K562 (cell line): Measurements from ENCODE around the gene YAP1. TPM values are rescaled to one million over a fixed set of nuclear protein-coding genes. Genes with fewer than 3 reads are reported as not detected.

Source experiments
- ATAC-seq: fragments of 200-7000 bp; cut with Tn5 transposase; 3 replicates; pipeline ENCODE4 v1.9.1; 2020; ENCODE audit warnings: moderate library complexity
- BruUV-seq: library from RNA; stranded (reverse); fragments of 400-500 nt; replicated peaks from 2 replicates; lab custom pipeline; 2021; lab: Mats Ljungman, UMichigan
- CTCF ChIA-PET: fragments of 300-600 bp; formaldehyde crosslinking; extraction: SDS; loops from one replicate; lab custom pipeline; 2021; ENCODE audit warnings: low intra/inter-chr PET ratio; lab: Yijun Ruan, JAX
- POLR2A ChIA-PET: fragments of 300-600, 350-650 bp; sonication (Branson Sonifier 250); formaldehyde crosslinking; extraction: SDS; loops from one replicate; lab custom pipeline; 2021; ENCODE audit warnings: antibody characterized with exemption, inconsistent platforms; lab: Yijun Ruan, JAX
- DNase-seq, 4 experiments: peaks; one replicate each; pipeline versions ENCODE4 v3.0.0 to v3.0.0-alpha.2; 2011 to 2018; ENCODE audit warnings: low spot score in 3 of 4, mixed read lengths in 3 of 4; ENCODE audit errors: extremely low read depth in 1 of 4
- FAIRE-seq: peaks from 2 replicates; lab custom pipeline; 2011; peaks lifted over from hg19 to GRCh38; lab: Jason Lieb, UNC
- H2AFZ ChIP-seq: 2 replicates; pipeline ENCODE4 v1.6.0; 2011; ENCODE audit warnings: low read depth, low read length, control low read depth, inconsistent platforms
- H3K27ac ChIP-seq: fragments of 200-600 bp; 3 replicates; pipeline ENCODE4 v1.8.0; 2011; ENCODE audit warnings: low read depth, mild to moderate bottlenecking, control low read depth, inconsistent platforms, low read length, moderate library complexity, mixed read lengths; ENCODE audit errors: extremely low read depth
- H3K27me3 ChIP-seq, 2 experiments: fragments of 300-600 bp in 1 of 2; 2 replicates in 1 of 2; 3 replicates in 1 of 2; pipeline versions ENCODE4 v1.6.0 to v1.8.0; 2011; ENCODE audit warnings: inconsistent platforms in 2 of 2, low read length in 2 of 2, mild to moderate bottlenecking in 1 of 2, mixed read lengths in 1 of 2, moderate library complexity in 1 of 2; ENCODE audit not compliant: control insufficient read depth in 2 of 2, insufficient read depth in 2 of 2
- H3K36me3 ChIP-seq: fragments of 300-600 bp; 3 replicates; pipeline ENCODE4 v1.8.0; 2011; ENCODE audit warnings: mild to moderate bottlenecking, low read length, inconsistent platforms; ENCODE audit not compliant: control insufficient read depth, insufficient read depth
- H3K4me1 ChIP-seq, 2 experiments: fragments of 200-600 bp in 1 of 2; replicated peaks in 1 of 2; 2 replicates in 1 of 2; 3 replicates in 1 of 2; pipeline versions ENCODE4 v1.5.1 to v1.8.0; 2011; ENCODE audit warnings: inconsistent platforms in 2 of 2, low read length in 2 of 2, mild to moderate bottlenecking in 1 of 2, mixed read lengths in 1 of 2, moderate library complexity in 1 of 2; ENCODE audit not compliant: control insufficient read depth in 2 of 2, insufficient read depth in 2 of 2
- H3K4me2 ChIP-seq: 2 replicates; pipeline ENCODE4 v1.6.1; 2011; ENCODE audit warnings: low read length, control low read depth, inconsistent platforms, mixed read lengths; ENCODE audit not compliant: insufficient read depth
- H3K4me3 ChIP-seq: fragments of 200-600 bp; sonication (generic), shearing (Covaris generic); 2 replicates; pipeline ENCODE4 v1.5.1; 2016; ENCODE audit warnings: control low read depth, inconsistent platforms
- H3K79me2 ChIP-seq: fragments of 200-600 bp; 3 replicates; pipeline ENCODE4 v1.8.0; 2011; ENCODE audit warnings: low read length, inconsistent platforms; ENCODE audit not compliant: control insufficient read depth, insufficient read depth
- H3K9ac ChIP-seq, 2 experiments: 2 replicates each; pipeline versions ENCODE4 v1.6.0 to v1.6.1; 2011; ENCODE audit warnings: low read depth in 2 of 2, low read length in 2 of 2, control low read depth in 1 of 2, inconsistent platforms in 1 of 2, mild to moderate bottlenecking in 1 of 2, mixed read lengths in 1 of 2; ENCODE audit not compliant: insufficient read depth in 1 of 2
- H3K9me1 ChIP-seq: one replicate; pipeline ENCODE4 v1.6.0; 2011; ENCODE audit warnings: inconsistent platforms, mild to moderate bottlenecking, low read length, moderate library complexity; ENCODE audit not compliant: control insufficient read depth, insufficient read depth
- H3K9me3 ChIP-seq: replicated peaks from 2 replicates; pipeline ENCODE4 v1.5.1; 2011; ENCODE audit warnings: low read depth, low read length, inconsistent platforms; ENCODE audit not compliant: control insufficient read depth, insufficient read depth
- H4K20me1 ChIP-seq: replicated peaks from 2 replicates; pipeline ENCODE4 v1.6.1; 2011; ENCODE audit warnings: low read length, inconsistent platforms, mixed read lengths; ENCODE audit not compliant: control insufficient read depth, insufficient read depth
- ELF4 ChIP-seq: fragments of 450-650 bp; formaldehyde crosslinking; IDR thresholded peaks from 2 replicates; pipeline ENCODE4 v1.4.0; 2022; ENCODE audit warnings: missing genetic modification characterization
- GABPA ChIP-seq: fragments of 200-800 bp; sonication (Bioruptor generic); conservative IDR thresholded peaks from 2 replicates; pipeline ENCODE4 v1.6.1; 2016; ENCODE audit warnings: low read depth, missing genetic modification characterization, missing compliant biosample characterization
- GATAD2B ChIP-seq: fragments of 450-650 bp; IDR thresholded peaks from 2 replicates; pipeline ENCODE4 v1.6.1; 2017; ENCODE audit warnings: mild to moderate bottlenecking, borderline replicate concordance
- NCOA1 ChIP-seq: fragments of 450-650 bp; IDR thresholded peaks from 2 replicates; pipeline ENCODE4 v1.6.1; 2016; ENCODE audit warnings: low read depth
- RBBP5 ChIP-seq: fragments of 200-600 bp; sonication (generic); IDR thresholded peaks from 2 replicates; pipeline ENCODE4 v1.6.1; 2012; ENCODE audit warnings: borderline replicate concordance, mild to moderate bottlenecking, low read length, control low read depth, inconsistent platforms; ENCODE audit not compliant: insufficient read depth, poor library complexity, severe bottlenecking
- RCOR1 ChIP-seq, 2 experiments: IDR thresholded peaks; 2 replicates each; pipeline ENCODE4 v1.6.1; 2012; ENCODE audit warnings: low read depth in 2 of 2, low read length in 2 of 2, borderline replicate concordance in 1 of 2, improper control_type of control experiment in 1 of 2
- SETDB1 ChIP-seq: IDR thresholded peaks from one replicate; pipeline ENCODE4 v1.6.1; 2012; ENCODE audit warnings: low read length, control low read depth, inconsistent platforms
- TEAD1 ChIP-seq, 2 experiments: fragments of 450-650 bp in 1 of 2; sonication (generic) in 1 of 2; formaldehyde crosslinking; IDR thresholded peaks; 2 replicates each; pipeline versions ENCODE4 v1.4.0 to v1.8.0; 2020 to 2022; ENCODE audit warnings: mild to moderate bottlenecking in 2 of 2, missing genetic modification reagents in 1 of 2
- ZNF184 ChIP-seq: sonication (generic); formaldehyde crosslinking; IDR thresholded peaks from 2 replicates; pipeline ENCODE4 v1.5.0; 2020; ENCODE audit warnings: missing genetic modification reagents
- WGBS: fragments of 100-300 bp; shearing (Covaris generic); methylation state at CpG from one replicate; pipeline ENCODE4 v1.1.6; 2016; ENCODE audit warnings: low coverage, mixed read lengths; ENCODE audit not compliant: insufficient coverage; ENCODE audit errors: missing lambda C conversion rate; 5-methylcytosine and 5-hydroxymethylcytosine counted together
- in situ Hi-C: fragments of 300-500 bp; cut with MboI; formaldehyde crosslinking; loops from 4 replicates; pipeline ENCODE4 v1.15.0; 2018; ENCODE audit warnings: inconsistent platforms, mixed read lengths
- intact Hi-C: fragments of 100-400 bp; cut with micrococcal nuclease; formaldehyde crosslinking; loops from 2 replicates; pipeline ENCODE4 v1.14.2; 2022
- polyA plus RNA-seq, 8 experiments: library from polyadenylated mRNA; depleted of rRNA in 4 of 8; stranded (reverse) in 5 of 8; unstranded in 3 of 8; fragments of >200 nt; fragmentation: Nextera tagmentation in 2 of 8; fragmentation: Illumina TruSeq in 1 of 8; extraction: Ambion mirVana in 2 of 8; extraction: Trizol in 1 of 8; gene quantifications; 2 replicates each; pipeline versions ENCODE4 v1.2.1 to v1.2.3, GENCODE V29; 2011 to 2014; ENCODE audit warnings: inconsistent platforms in 1 of 8, missing spikeins in 1 of 8
- total RNA-seq, 7 experiments: library from RNA; depleted of rRNA in 6 of 7; stranded (reverse); fragments of >200 nt in 6 of 7; fragmentation: Illumina TruSeq in 2 of 7; extraction: Trizol in 2 of 7; gene quantifications; 2 replicates each; pipeline versions ENCODE4 v1.2.1 to v1.2.3, GENCODE V29; 2011 to 2021; ENCODE audit warnings: low replicate concordance in 1 of 7
- TF ChIP-seq, protein P1 (sequence below): fragments of 200-400 bp; formaldehyde crosslinking; IDR thresholded peaks from 2 replicates; pipeline ENCODE4 v1.6.1; 2017; ENCODE audit warnings: mild to moderate bottlenecking, low read depth, low read length, moderate library complexity

YAP1 gene
- total and polyA plus RNA-seq, 9 of the 15 experiments (the other 6 are each of a cell fraction or from before 2014, with no cell fraction given): 0.18 TPM; not detected in 8

DNA sequence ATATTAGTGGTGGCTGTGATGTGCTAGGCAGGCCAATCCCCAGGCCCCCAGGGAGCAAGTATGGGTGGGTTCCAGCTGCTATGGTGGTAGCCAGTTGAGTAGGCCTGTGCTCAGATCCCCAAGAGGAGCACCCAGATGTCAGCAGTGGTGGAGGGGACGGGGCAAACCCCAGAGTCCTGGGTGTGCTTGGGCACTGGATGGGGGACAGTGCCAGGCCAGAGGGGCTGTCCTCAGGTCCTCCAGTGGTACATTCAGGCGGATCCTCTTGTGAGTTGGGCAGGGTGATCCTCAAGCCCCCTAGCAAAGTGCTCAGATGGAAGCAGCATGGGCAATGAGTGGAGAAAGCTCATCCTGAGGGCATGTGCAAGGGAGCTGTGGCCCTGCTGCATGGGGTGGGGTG lies 37.0 kb upstream of the YAP1 start:
- H3K4me2 ChIP-seq: no peak overlapping the region
- TF ChIP-seq, protein P1, sequence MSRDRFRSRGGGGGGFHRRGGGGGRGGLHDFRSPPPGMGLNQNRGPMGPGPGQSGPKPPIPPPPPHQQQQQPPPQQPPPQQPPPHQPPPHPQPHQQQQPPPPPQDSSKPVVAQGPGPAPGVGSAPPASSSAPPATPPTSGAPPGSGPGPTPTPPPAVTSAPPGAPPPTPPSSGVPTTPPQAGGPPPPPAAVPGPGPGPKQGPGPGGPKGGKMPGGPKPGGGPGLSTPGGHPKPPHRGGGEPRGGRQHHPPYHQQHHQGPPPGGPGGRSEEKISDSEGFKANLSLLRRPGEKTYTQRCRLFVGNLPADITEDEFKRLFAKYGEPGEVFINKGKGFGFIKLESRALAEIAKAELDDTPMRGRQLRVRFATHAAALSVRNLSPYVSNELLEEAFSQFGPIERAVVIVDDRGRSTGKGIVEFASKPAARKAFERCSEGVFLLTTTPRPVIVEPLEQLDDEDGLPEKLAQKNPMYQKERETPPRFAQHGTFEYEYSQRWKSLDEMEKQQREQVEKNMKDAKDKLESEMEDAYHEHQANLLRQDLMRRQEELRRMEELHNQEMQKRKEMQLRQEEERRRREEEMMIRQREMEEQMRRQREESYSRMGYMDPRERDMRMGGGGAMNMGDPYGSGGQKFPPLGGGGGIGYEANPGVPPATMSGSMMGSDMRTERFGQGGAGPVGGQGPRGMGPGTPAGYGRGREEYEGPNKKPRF: no peak
- TF ChIP-seq RBBP5 (no peak), RCOR1 (IDR thresholded peaks at IDR 0.05; ENCODE audit: borderline replicate concordance in 1 of 2, low read depth in 2 of 2, low read length in 2 of 2) (no peak), ZNF184 (CRISPR knock-in tag) (no peak), GATAD2B (no peak), NCOA1 (no peak), TEAD1 (CRISPR knock-in tag; IDR thresholded peaks at IDR 0.05) (no peak), SETDB1 (no peak), ELF4 (CRISPR knock-in tag) (no peak), GABPA (tag) (no peak)
- TF ChIP-seq, all 486 proteins: peak for 0
- 0% methylated on average over 2 of the region's 2 CpGs for WGBS
- intact Hi-C loops (no loop called here), in situ Hi-C loops (no loop called here)
- no peak overlapping the region for H3K9ac ChIP-seq
- POLR2A ChIA-PET: no interaction called here
- no peaks in the 10 kb centered on the region for H3K9me1 ChIP-seq
- CTCF ChIA-PET: no interaction called here
- H3K27me3 ChIP-seq: no peaks in the 10 kb centered on the region
- H3K27ac ChIP-seq: no peak overlapping the region
- no peak for DNase-seq
- H4K20me1 ChIP-seq: no peaks in the 10 kb centered on the region
- no TSS peak for BruUV-seq
- no peak overlapping the region for H2AFZ ChIP-seq
- no peak for FAIRE-seq
- H3K36me3 ChIP-seq: no peaks in the 10 kb centered on the region
- no peaks in the 10 kb centered on the region for H3K79me2 ChIP-seq
- no peak overlapping the region for H3K4me3 ChIP-seq
- no peaks in the 10 kb centered on the region for H3K4me1 ChIP-seq
- H3K9me3 ChIP-seq: no peaks in the 10 kb centered on the region; the same call in 1 of the 2 replicates
- no peak for ATAC-seq
